PFSK-1 (cell line): ENCODE measurements around the gene PPTC7.

Experiments
- POLR2AphosphoS5 ChIP-seq: IDR thresholded peaks from 2 replicates; pipeline ENCODE4 v1.6.1; 2012; ENCODE audit warnings: low read depth, mild to moderate bottlenecking, control low read depth, low read length, moderate library complexity
- SIN3A ChIP-seq: IDR thresholded peaks from 2 replicates; pipeline ENCODE4 v1.6.1; 2012; ENCODE audit warnings: mild to moderate bottlenecking, low read length, moderate library complexity, borderline replicate concordance; ENCODE audit not compliant: insufficient read depth
- TAF1 ChIP-seq: IDR thresholded peaks from 2 replicates; pipeline ENCODE4 v1.6.1; 2012; ENCODE audit warnings: low read length, control low read depth, borderline replicate concordance; ENCODE audit not compliant: insufficient read depth

DNA sequence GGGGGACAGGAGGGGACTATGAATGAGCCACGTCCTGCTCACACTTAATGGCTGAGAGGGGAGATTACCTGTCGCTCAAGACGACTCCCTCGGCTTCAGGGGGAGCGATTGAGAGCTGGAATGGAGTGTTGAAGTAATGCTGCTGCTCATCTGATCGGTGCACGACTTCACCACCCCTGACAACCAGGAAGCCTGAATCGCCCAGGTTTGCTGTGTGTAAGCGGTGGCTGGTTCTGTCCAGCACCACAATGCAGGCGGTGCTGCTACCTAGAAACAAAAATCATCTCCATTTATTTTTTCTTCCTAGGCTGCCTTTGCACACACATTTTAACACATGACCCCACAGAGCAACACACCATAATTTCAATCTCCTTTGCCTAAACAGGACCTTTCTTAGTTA, 37.3 kb downstream of the PPTC7 start:
- TF ChIP-seq SIN3A (no peak), TAF1 (no peak), POLR2AphosphoS5 (no peak)
